GM21723 (cell line): ENCODE results near the gene SLC4A1.

Source experiments
- ATAC-seq: cut with Tn5 transposase; IDR thresholded peaks from one replicate; pipeline ENCODE4 v1.9.1; 2021; ENCODE audit warnings: mild to moderate bottlenecking, moderate library complexity; ENCODE audit not compliant: unreplicated experiment

SLC4A1 gene

DNA sequence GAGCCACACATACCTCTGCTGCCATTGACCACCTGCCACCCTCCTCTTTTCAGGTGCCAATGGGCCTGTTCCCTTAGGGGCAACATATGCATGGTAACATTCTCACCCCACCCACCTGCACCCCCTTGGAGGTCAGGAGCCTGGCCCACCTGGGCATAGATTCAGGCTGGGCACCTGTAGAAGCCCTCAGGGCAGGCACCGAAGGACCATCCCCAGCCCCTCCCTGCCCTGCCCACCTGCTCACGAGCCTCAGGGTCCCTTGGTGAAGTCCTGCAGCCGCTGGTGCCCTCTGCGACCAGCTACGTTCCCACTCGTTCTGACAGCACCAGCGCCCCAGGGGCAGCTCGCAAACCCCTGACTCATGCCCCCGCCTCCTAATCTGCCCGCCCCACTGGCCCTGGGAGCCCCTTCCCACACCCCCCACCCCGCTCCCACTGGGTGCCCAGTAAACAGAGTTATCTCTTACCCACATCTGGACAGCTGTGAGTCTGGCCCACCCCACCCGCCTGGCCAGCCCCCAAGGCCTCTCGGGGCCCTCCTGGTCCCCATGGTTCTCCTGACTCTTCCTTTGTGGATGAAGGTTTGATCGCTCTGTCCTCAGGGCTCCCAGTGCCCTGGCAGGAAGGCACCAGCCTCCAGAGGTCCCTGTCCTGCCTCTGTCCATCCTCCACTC is at the start of gene SLC4A1:
Gene SLC4A1 (minus strand): TSS at position 318 of the 673 bp plus-strand sequence. CDS start 5,269 bp downstream, outside the sequence.
- no peak for ATAC-seq

GRCh38 chr17:44317545-44317944 is 49.6 kb upstream of the SLC4A1 start:
- no peak for ATAC-seq

DNA sequence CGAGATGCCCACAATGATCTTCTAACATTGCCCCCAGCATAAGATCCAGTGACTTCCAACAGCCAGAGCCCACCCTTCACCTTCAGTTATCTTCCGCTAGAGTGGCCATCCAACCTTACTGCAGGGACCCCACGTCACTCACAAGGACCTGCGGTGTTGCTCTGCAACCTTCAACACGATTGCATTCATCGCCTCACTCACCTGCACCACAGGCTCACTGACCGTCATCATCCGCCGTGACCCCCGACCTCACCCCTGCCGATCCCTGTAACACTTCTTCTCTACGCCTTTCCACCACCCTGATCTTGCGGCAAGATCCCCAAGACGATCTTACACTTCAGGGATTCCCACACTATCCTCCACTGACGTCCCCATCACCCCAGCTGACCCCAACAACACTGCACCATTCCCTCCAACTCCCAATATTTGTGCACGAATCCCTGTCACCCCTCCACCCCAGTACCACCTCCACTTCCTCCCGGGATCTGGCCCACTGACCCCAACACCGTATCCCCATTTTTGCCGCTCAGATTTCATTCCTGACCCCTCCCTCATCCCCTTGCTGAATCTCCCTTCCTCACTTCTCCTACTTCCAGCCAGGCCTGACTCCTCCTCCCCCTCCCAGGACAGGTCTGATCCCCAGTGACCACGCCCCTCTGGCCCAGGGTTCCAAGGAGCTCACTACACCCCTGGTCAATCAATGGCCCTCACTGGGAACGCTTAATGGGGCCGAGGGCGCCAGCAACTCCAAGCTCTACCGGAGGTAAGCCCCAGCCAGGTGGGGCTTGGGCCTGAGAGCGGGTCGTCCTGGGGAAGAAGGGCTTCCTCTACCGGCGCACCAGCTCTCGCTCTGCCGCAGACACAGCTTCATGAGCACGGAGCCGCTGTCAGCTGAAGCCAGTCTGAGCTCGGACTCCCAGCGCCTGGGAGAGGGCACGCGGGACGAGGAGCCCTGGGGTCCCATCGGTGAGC is 48.1 kb upstream of the SLC4A1 start:
- ATAC-seq, result no peak

DNA sequence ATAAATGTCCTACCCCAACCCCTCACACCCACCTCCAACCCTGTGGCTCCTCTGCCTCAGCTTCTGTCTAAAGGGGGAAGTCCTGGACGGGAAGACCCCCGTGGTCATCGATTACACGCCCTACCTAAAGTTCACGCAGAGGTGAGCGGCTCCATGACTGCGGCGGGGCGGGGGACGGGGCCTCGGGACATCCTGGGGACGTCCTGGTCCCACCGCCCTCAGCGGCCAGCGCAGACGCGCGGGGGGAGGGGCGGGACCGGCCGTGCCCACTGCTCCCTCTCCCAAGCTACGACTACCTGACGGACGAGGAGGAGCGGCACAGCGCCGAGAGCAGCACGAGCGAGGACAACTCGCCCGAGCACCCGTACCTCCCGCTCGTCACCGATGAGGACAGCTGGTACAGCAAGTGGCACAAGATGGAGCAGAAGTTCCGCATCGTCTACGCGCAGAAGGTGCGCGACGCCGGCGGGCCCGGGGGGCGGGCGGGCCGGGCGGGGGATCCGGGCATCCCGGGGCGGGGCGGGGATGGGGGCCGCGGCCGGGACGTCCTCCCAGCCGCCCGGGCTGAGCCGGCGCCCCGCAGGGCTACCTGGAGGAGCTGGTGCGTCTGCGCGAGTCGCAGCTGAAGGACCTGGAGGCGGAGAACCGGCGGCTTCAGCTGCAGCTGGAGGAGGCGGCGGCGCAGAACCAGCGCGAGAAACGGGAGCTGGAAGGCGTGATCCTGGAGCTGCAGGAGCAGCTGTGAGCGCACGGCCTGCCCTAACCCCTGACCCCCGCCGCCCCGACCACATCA is 47.1 kb upstream of the SLC4A1 start:
- ATAC-seq, result no peak

DNA sequence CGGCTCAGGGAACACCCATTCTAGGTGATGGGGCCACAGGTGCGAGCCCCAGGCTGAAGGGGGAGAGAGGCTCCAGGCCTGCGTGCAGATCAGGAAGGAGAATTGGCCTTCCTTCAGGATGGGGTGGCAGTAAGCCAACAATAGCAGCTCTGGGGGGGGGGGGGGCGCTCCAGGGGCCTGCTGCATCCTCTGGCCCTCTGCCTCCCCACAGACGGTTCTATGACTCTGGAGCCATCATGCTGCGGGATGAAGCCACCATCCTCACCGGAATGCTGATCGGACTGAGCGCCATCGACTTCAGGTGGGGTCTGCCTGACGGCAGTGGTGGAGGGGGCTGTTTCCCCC is 46.6 kb upstream of the SLC4A1 start:
- ATAC-seq, result no peak

- no peak for ATAC-seq
Measured at GRCh38 chr17:44314031-44314430, 46.1 kb upstream of the SLC4A1 start.

DNA sequence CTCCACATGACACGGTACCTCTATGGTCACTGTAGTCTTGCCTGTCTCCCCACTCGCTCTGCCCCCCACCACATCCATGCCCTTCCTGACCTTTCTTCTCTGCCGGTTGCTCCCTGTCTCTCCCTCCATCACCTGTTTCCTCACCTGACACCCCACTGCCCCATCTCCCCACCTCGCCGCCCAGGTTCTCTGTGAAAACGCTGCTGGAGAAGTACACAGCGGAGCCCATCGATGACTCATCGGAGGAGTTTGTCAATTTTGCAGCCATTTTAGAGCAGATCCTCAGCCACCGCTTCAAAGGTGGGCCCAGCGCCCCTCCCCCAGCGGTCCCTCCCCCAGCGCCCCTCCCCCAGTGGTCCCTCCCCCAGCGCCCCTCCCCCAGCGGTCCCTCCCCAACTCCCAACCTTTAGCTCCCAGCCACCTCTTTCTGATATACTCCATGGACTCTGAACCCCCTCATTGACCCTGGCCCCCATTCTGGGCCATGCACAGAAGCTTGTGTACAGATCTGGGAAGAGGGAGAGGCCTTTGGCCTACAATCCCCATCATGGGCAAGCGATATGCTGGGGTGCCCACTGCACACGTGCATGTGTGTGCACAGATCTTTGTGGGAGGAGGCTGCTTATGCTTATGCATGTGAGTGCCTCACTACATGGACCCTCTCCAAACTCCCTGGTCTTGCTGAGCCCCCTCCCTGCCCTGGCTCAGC is 44.6 kb upstream of the SLC4A1 start:
- no peak for ATAC-seq

- ATAC-seq, result no peak
Measured at GRCh38 chr17:44311562-44312181, 43.7 kb upstream of the SLC4A1 start.

DNA sequence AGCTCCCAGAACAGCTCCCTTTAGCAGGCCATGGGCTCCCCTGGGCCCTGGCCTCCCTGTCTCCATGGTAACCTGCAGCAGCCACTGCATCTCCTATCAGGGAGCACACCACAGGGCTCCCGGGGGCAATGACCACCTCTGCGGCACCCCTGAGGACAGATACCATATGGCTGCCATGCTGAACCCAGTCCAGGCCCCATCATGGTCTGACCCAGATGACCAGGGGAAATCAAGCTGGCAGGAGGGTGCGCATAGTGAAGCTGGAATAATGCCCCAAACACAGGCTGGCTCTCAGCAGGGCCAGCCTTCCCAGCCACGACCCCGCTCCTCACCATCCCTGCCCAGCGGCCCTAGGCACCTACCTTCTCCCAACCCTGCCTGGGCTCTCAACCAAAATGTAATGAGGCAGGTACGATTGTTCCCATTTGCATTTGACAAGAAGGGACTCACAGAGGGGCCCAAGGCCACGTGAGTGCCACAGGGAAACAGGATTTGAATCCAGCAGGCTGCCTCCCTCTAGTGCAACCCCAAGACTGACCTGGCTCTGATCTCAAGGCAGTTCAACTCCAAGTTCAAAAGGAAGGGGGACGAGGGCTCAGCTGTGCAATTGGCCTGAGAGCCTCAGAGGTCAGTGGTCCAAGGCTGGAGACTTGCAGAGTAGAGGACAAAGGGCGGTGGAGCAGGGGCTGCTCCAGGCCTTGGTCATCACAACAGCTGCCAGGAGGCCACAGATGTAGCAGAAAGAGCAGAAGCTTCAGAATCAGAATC is 42.9 kb upstream of the SLC4A1 start:
- ATAC-seq, result no peak

GRCh38 chr17:44310188-44310587 is 42.3 kb upstream of the SLC4A1 start:
- no peak for ATAC-seq

DNA sequence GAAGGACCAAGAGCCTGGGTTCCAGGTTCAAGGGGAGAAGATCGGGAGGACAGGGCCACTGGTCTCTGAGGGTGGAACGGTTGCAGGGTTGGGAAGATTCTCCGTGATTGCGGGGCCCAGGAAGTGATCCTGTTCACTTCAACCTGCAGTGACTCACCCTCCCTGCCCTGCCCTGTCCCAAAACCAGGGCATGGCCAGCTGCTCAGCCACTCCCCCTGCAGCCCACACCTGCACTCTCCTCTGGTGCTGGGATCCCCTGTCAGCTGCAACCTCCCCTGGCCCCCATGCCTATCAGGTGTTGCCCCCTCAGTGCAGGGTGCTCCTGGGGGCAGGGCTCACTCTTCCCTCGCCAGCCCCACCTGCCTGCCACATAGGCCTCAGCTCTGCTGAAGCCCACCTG is 41.5 kb upstream of the SLC4A1 start:
- no peak for ATAC-seq

GRCh38 chr17:44308865-44309264 is 40.9 kb upstream of the SLC4A1 start:
- ATAC-seq, result no peak

GRCh38 chr17:44308320-44308818 is 40.4 kb upstream of the SLC4A1 start, which contains the start of gene RUNDC3A:
RUNDC3A (plus strand) TSS chr17:44308601; CDS start chr17:44308833, 232 bp downstream.
- no peak for ATAC-seq

GRCh38 chr17:44307387-44308186 is 39.7 kb upstream of the SLC4A1 start:
- ATAC-seq, result no peak

DNA sequence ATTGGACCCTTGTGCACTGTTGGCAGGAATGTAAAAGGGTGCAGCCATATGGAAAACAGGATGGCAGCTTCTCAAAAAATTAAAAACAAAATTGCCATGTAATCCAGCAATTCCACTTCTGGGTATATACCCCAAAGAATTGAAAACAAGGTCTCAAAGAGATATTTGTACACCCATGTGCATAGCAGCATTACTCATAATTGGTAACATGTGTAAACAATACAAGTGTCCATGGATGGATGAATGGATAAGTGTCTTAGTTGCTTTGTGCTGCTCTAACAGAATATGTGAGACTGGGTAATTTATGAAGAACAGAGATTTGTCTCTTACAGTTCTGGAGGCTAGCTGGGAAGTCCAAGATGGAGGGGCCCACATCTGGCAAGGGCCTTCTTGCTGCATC is 36.7 kb upstream of the SLC4A1 start:
- ATAC-seq, result no peak

- ATAC-seq, result no peak
Measured at GRCh38 chr17:44297975-44298374, 30.0 kb upstream of the SLC4A1 start.

DNA sequence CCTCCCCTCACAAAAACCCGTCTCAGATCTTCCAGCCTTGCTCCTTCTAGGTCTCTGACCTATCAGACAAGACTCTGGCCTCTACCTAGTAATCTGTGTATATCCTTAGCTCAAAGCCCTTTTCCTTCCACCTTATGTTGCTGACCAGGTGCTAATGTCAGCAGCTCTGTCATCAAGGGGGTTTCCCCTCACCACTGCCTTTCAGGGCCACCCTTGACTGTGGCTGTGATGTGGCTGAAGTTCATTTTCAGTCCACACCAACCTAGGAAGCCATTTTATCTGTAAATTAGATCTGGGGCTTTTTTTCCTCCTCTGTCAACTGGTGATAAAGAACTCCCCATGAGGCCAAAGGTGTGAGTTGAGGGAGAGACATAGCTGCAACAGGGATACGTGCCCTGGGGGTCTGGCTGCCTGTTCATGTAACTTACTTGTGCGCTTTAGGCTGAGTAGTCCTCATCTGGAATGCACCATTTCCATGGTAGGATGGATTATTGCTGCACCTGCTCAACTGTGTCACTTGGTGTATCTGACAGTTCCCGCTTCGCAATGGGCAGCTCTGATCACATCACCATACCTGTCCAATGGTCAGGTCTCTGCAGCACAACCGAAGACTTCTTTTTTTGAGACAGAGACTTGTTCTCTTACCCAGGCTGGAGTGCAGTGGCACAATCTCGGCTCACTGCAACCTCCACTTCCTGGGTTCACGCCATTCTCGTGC is 25.7 kb upstream of the SLC4A1 start:
- no peak for ATAC-seq

GRCh38 chr17:44287651-44288050 is 19.7 kb upstream of the SLC4A1 start:
- ATAC-seq, result no peak
